Fibroblast of upper back skin (primary cell): Measurements from ENCODE around the gene LINGO4.
A peak's percentile ranks its signal among the peaks of the same experiment; 100 is the strongest.

ENCODE experiments used
- DNase-seq: peaks from one replicate; pipeline ENCODE4 v3.0.0-alpha.2; 2013

The LINGO4 gene, protein sequence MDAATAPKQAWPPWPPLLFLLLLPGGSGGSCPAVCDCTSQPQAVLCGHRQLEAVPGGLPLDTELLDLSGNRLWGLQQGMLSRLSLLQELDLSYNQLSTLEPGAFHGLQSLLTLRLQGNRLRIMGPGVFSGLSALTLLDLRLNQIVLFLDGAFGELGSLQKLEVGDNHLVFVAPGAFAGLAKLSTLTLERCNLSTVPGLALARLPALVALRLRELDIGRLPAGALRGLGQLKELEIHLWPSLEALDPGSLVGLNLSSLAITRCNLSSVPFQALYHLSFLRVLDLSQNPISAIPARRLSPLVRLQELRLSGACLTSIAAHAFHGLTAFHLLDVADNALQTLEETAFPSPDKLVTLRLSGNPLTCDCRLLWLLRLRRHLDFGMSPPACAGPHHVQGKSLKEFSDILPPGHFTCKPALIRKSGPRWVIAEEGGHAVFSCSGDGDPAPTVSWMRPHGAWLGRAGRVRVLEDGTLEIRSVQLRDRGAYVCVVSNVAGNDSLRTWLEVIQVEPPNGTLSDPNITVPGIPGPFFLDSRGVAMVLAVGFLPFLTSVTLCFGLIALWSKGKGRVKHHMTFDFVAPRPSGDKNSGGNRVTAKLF

GRCh38 chr1:151805066-151805820, at the start of gene LINGO4:
LINGO4 (minus strand) TSS chr1:151805419; CDS start chr1:151802704, 2,715 bp downstream.
- no peak for DNase-seq

GRCh38 chr1:151854658-151855057, 49.4 kb upstream of the LINGO4 start:
- no peak for DNase-seq

GRCh38 chr1:151853411-151853943, 48.3 kb upstream of the LINGO4 start, which contains the start of gene THEM5:
THEM5 (minus strand) TSS chr1:151853712; CDS start chr1:151853565, 147 bp downstream.
- no peak for DNase-seq

DNA sequence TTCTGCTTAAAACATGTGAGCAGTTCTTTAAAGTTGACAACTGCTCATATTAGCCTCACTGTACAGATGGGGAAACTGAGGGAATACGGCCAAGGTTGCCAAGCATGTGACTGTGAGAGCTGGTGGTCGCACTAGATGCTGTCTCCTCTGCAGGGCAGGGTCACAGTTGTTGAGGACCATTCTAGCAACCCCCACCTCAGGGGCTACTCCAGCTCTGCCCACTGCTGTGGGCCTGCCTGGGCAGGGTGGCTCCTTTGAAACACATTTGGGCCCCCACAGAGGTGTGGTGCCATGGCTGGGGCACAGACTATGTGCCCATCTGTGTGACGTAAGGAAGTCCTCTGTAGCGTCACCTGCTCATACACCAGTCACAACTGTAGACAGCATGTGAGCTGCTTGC, 47.5 kb upstream of the LINGO4 start:
- no peak for DNase-seq

- DNase-seq = no peak
Measured at GRCh38 chr1:151851886-151852285, 46.7 kb upstream of the LINGO4 start.

GRCh38 chr1:151849871-151850270, 44.7 kb upstream of the LINGO4 start:
- no peak for DNase-seq

- DNase-seq = no peak
Measured at GRCh38 chr1:151849126-151849525, 43.9 kb upstream of the LINGO4 start.

- DNase-seq = no peak
Measured at GRCh38 chr1:151847867-151848596, 42.8 kb upstream of the LINGO4 start.

GRCh38 chr1:151846686-151847237, 41.5 kb upstream of the LINGO4 start:
- no peak for DNase-seq

GRCh38 chr1:151846062-151846568, 40.9 kb upstream of the LINGO4 start:
- DNase-seq = peak; percentile 29

DNA sequence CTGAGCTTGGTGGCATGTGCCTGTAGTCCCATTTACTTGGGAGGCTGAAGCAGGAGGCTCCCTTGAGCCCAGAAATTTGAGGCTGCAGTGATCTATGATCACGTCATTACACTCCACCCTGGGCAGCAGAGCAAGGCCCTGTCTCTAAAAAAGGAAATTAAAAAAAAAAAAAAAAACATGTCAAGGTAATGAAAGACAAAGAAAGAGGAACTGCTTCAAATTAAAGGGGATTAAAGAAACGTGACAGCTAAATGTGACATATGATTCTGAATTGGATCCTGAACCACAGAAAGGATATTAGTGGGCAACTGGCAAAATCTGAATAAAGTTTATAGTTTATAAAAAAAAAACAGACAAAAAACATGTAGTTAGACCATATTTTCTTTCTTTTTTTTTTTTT, 38.2 kb upstream of the LINGO4 start:
- no peak for DNase-seq

- peak; percentile 57 for DNase-seq
Measured at GRCh38 chr1:151841141-151841540, 35.9 kb upstream of the LINGO4 start.

GRCh38 chr1:151840421-151840820, 35.2 kb upstream of the LINGO4 start:
- no peak for DNase-seq

DNA sequence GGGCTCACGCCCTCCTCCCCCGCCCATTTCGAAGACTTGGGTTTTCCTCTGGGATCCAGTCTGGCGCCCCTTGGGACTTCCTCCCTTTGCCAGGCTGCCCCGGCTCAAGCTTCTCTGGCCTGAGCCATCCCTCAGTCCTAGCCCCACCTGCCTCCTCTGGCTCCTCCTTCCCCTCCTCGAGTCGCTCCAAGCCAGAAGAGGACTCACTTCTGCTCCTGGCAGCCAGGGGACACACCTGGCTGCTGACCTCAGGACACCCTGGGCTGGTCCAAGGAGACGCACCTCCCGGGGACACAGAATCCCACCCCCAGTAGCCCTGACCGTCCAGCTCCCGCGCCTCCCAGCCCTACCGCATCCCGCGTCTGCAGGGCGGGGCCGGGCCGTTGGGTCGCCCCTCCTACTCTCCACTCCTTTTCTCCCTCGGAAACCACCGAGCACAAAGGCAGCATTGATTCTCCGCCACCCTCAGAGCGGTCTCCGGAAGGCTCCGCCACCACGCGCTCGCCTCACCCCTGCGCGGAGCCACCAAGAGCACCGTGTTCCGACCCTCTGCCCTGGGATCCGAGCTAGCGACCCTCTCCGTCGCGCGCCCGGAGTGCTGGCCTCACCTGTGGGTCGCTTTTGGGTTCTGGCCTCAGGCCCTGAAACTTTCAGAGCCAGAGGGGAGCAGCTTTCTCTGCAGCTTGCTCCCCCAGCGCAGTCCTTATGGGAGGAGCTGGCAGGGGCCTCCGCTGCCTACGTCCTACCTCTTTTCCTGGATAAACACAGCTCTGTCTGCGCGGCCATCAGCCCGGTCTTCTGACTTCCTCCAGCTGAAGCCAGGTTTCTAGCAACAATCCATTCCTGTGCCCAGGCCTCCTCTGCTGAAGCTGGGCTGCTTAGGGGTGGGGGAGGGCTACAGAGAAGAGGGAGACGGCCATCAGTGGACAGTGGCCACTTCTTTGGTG, 34.5 kb upstream of the LINGO4 start, which contains the start of gene C2CD4D:
Gene C2CD4D, minus strand, starts transcription at position 364 of the 947 bp plus-strand sequence. CDS start 831 bp downstream, outside the sequence.
- DNase-seq = no peak

- no peak for DNase-seq
Measured at GRCh38 chr1:151839082-151839412, 33.8 kb upstream of the LINGO4 start.

DNA sequence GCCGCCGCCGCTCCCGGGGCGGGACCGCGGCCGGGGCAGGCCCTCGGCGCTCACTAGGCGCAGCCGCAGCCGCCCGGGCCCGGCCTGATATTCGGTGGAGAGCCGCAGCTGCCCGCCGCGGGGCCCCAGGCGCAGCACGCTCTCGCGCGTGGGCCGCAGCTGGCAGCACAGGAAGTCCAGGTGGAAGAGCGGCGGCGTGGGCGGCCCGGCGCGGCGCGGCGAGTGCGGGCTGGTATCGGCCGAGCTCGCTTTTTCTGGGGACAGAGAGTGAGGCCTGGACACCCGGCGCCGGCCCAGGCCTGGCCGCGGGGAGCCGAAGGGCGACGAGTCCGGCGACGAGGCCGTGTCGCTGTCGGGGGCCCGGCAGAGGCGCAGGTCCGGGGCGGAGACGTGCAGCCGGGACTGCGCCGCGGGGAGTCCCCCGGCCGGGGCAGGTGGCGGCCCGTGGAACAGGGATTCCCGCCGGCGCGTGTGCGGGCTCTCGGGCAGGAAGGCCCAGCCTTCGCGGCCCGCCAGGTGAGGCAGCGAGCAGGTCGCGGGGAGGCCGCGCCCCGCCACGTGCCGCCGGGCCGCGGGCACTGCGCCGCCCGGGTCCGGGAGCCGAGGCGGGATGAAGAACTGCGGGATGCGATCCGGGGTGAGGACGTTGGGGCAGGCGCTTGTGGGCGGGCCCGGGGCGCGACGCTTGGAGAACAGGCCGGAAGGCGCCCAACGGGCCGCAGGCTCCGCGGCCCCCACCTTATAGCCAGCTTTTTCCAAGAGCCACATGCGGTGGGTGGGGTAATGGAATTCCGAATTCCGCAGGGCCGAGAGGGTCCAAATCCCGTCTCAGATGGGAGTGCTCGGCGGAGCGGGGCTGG, 33.2 kb upstream of the LINGO4 start:
- DNase-seq = no peak

GRCh38 chr1:151837884-151838221, 32.6 kb upstream of the LINGO4 start:
- DNase-seq = no peak

DNA sequence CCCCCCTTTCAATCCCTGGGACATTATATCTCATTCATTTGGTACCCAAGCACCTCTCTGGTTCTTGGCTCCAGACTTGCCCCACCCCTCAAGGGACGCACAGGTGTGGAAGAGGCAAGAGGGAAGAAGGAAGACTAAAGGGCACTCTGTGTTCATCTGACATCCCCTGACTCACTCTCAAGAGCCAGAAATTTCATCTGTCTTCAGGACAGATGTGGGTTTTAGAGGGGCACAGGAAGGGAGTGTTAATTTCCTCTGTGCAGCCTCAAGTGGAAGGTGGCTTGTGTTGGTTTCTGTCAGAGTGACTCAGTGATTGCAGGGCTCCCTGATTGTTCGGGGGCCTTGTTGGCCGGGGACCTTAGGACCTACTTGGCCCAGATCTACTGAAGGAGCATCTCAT, 32.0 kb upstream of the LINGO4 start:
- no peak for DNase-seq

DNA sequence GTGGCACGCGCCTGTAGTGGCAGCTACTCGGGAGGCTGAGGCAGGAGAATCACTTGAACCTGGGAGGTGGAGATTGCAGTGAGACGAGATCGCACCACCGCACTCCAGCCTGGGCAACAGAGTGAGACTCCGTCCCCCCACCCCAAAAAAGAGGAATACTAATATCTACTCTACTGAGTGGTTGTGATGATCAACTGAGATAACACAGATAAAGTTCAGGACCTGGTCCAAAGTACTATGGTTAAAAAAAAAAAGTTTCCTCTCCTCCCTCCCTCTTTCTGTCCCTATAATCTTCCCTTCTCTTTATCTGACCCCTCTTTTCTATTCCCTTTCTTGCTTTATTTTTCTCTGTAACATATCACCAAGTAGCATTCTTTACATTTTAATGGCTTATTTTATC, 30.4 kb upstream of the LINGO4 start:
- no peak for DNase-seq

- no peak for DNase-seq
Measured at GRCh38 chr1:151834239-151834638, 29.0 kb upstream of the LINGO4 start.
